Loucy (cell line): ENCODE results near the gene RBM15B.

ENCODE experiments used
- H2AFZ ChIP-seq: fragments of 200-600 bp; sonication (generic); 2 replicates; pipeline ENCODE4 v1.6.0; 2016; ENCODE audit warnings: antibody characterized with exemption, mild to moderate bottlenecking, low read length, moderate library complexity
- H3F3A ChIP-seq: fragments of 200-600 bp; 2 replicates; pipeline ENCODE4 v1.6.0; 2016; ENCODE audit warnings: antibody characterized with exemption, low read depth, mild to moderate bottlenecking
- H3K27me3 ChIP-seq: fragments of 200-600 bp; sonication (generic); 2 replicates; pipeline ENCODE4 v1.6.1; 2014; ENCODE audit warnings: low read length, mild to moderate bottlenecking; ENCODE audit not compliant: insufficient read depth, poor library complexity, severe bottlenecking
- H3K36me3 ChIP-seq: fragments of 200-600 bp; sonication (generic); 2 replicates; pipeline ENCODE4 v1.6.1; 2016; ENCODE audit warnings: low read length; ENCODE audit not compliant: insufficient read depth
- H3K4me1 ChIP-seq: fragments of 200-600 bp; sonication (generic); 2 replicates; pipeline ENCODE4 v1.5.1; 2014; ENCODE audit warnings: low read length, mild to moderate bottlenecking; ENCODE audit not compliant: insufficient read depth, poor library complexity, severe bottlenecking
- H3K4me2 ChIP-seq: fragments of 200-600 bp; sonication (generic); 2 replicates; pipeline ENCODE4 v1.6.0; 2014; ENCODE audit warnings: antibody characterized with exemption, low read length, low read depth, mild to moderate bottlenecking; ENCODE audit not compliant: poor library complexity, severe bottlenecking
- H3K4me3 ChIP-seq: fragments of 200-600 bp; sonication (generic); 2 replicates; pipeline ENCODE4 v1.5.1; 2014; ENCODE audit warnings: low read length, mild to moderate bottlenecking, mixed read lengths; ENCODE audit not compliant: poor library complexity, severe bottlenecking
- H3K79me2 ChIP-seq: fragments of 200-600 bp; sonication (generic); 2 replicates; pipeline ENCODE4 v1.6.1; 2014; ENCODE audit warnings: low read length; ENCODE audit not compliant: insufficient read depth
- H3K9ac ChIP-seq: fragments of 200-600 bp; sonication (generic); 2 replicates; pipeline ENCODE4 v1.6.0; 2014; ENCODE audit warnings: mild to moderate bottlenecking, low read depth, low read length, moderate library complexity; ENCODE audit not compliant: poor library complexity, severe bottlenecking
- H3K9me2 ChIP-seq: fragments of 200-600 bp; sonication (generic); replicated peaks from 2 replicates; pipeline ENCODE4 v1.6.1; 2016; ENCODE audit warnings: low read depth, low read length, mixed read lengths
- H3K9me3 ChIP-seq: fragments of 200-600 bp; sonication (generic); 2 replicates; pipeline ENCODE4 v1.6.1; 2014; ENCODE audit warnings: mild to moderate bottlenecking, antibody characterized with exemption, low read length, low read depth; ENCODE audit not compliant: insufficient read depth
- H4K20me1 ChIP-seq: fragments of 200-600 bp; sonication (generic); 2 replicates; pipeline ENCODE4 v1.6.0; 2014; ENCODE audit warnings: antibody characterized with exemption, low read length, mild to moderate bottlenecking; ENCODE audit not compliant: insufficient read depth, poor library complexity, severe bottlenecking
- CTCF ChIP-seq: fragments of 200-600 bp; sonication (generic); conservative IDR thresholded peaks from 2 replicates; pipeline ENCODE4 v1.5.1; 2014; ENCODE audit warnings: mild to moderate bottlenecking, antibody characterized with exemption, low read length
- EZH2phosphoT487 ChIP-seq: fragments of 200-600 bp; IDR thresholded peaks from 2 replicates; pipeline ENCODE4 v1.6.1; 2018; ENCODE audit warnings: antibody characterized with exemption, mild to moderate bottlenecking, moderate library complexity, borderline replicate concordance

Gene RBM15B

GRCh38 chr3:51353131-51353530 is 38.0 kb upstream of the RBM15B start:
- no peaks in the 10 kb centered on the region for H3F3A ChIP-seq
- no peaks in the 10 kb centered on the region for H3K9me2 ChIP-seq
- no peak overlapping the region for H3K4me3 ChIP-seq
- H3K9ac ChIP-seq: no peak overlapping the region
- no peak overlapping the region for H2AFZ ChIP-seq
- no peaks in the 10 kb centered on the region for H3K9me3 ChIP-seq
- H3K27me3 ChIP-seq: no peaks in the 10 kb centered on the region
- no peaks in the 10 kb centered on the region for H3K4me1 ChIP-seq
- TF ChIP-seq CTCF (no peak), EZH2phosphoT487 (no peak)
- H3K4me2 ChIP-seq: no peak overlapping the region
- no peaks in the 10 kb centered on the region for H3K79me2 ChIP-seq
- H3K36me3 ChIP-seq: no peaks in the 10 kb centered on the region
- H4K20me1 ChIP-seq: no peaks in the 10 kb centered on the region

- H3F3A ChIP-seq: no peaks in the 10 kb centered on the region
Measured at GRCh38 chr3:51353691-51354090, 37.4 kb upstream of the RBM15B start.

GRCh38 chr3:51354172-51354571 is 36.9 kb upstream of the RBM15B start:
- no peak for TF ChIP-seq CTCF
- TF ChIP-seq EZH2phosphoT487: no peak
- Histone ChIP-seq H3K36me3 (no peaks in the 10 kb centered on the region), H3K4me2 (no peak overlapping the region), H3K4me3 (no peak overlapping the region), H3K9me3 (no peaks in the 10 kb centered on the region), H3K4me1 (no peaks in the 10 kb centered on the region), H3F3A (no peaks in the 10 kb centered on the region), H3K79me2 (no peaks in the 10 kb centered on the region), H3K9me2 (no peaks in the 10 kb centered on the region), H3K9ac (no peak overlapping the region), H3K27me3 (no peaks in the 10 kb centered on the region), H2AFZ (no peak overlapping the region), H4K20me1 (no peaks in the 10 kb centered on the region)

More at GRCh38 chr3:51353691-51354090, 37.4 kb upstream of the RBM15B start:
- Histone ChIP-seq H2AFZ (no peak overlapping the region), H3K9me3 (no peaks in the 10 kb centered on the region), H3K9ac (no peak overlapping the region), H4K20me1 (no peaks in the 10 kb centered on the region), H3K4me2 (no peak overlapping the region), H3K4me1 (no peaks in the 10 kb centered on the region), H3K27me3 (no peaks in the 10 kb centered on the region), H3K9me2 (no peaks in the 10 kb centered on the region), H3K36me3 (no peaks in the 10 kb centered on the region), H3K4me3 (no peak overlapping the region), H3K79me2 (no peaks in the 10 kb centered on the region)
- TF ChIP-seq EZH2phosphoT487 (no peak), CTCF (no peak)
